GM21737 (cell line): Measurements from ENCODE around the gene ABCB11.
"Not testable (repeated sequence)": the region's sequence is repeated elsewhere in the genome, so short reads cannot be mapped to it uniquely, and the experiment has no call there.

Source experiments
- ATAC-seq: cut with Tn5 transposase; IDR thresholded peaks from one replicate; pipeline ENCODE4 v1.9.1; 2021; ENCODE audit warnings: mild to moderate bottlenecking, moderate library complexity; ENCODE audit not compliant: unreplicated experiment

The ABCB11 gene

GRCh38 chr2:168939918-168940317 is 91.2 kb downstream of the ABCB11 start:
- no peak for ATAC-seq

- no peak for ATAC-seq
Measured at GRCh38 chr2:168939061-168939460, 92.1 kb downstream of the ABCB11 start.

GRCh38 chr2:168935810-168936581 is 95.1 kb downstream of the ABCB11 start:
- ATAC-seq = no peak

- no peak for ATAC-seq
Measured at GRCh38 chr2:168934826-168935225, 96.3 kb downstream of the ABCB11 start.

GRCh38 chr2:168932174-168932573 is 99.0 kb downstream of the ABCB11 start:
- not testable (repeated sequence) for ATAC-seq

GRCh38 chr2:168930242-168930641 is 100.9 kb downstream of the ABCB11 start:
- no peak for ATAC-seq

GRCh38 chr2:168929031-168929430 is 102.1 kb downstream of the ABCB11 start:
- no peak for ATAC-seq

- no peak for ATAC-seq
Measured at GRCh38 chr2:168928113-168928831, 102.9 kb downstream of the ABCB11 start.

GRCh38 chr2:168926621-168927386 is 104.3 kb downstream of the ABCB11 start:
- ATAC-seq = no peak

GRCh38 chr2:168920504-168921157 is 110.5 kb downstream of the ABCB11 start:
- ATAC-seq = no peak

GRCh38 chr2:168916331-168916675 is 114.8 kb downstream of the ABCB11 start:
- ATAC-seq = no peak

GRCh38 chr2:168915441-168916330 is 115.4 kb downstream of the ABCB11 start:
- no peak for ATAC-seq

- ATAC-seq = no peak
Measured at GRCh38 chr2:168913495-168913894, 117.6 kb downstream of the ABCB11 start.

GRCh38 chr2:168912901-168913369 is 118.2 kb downstream of the ABCB11 start:
- ATAC-seq = no peak

GRCh38 chr2:168912466-168912865 is 118.7 kb downstream of the ABCB11 start:
- ATAC-seq = no peak

GRCh38 chr2:168910330-168910729 is 120.8 kb downstream of the ABCB11 start:
- no peak for ATAC-seq

GRCh38 chr2:168907940-168908662 is 123.0 kb downstream of the ABCB11 start:
- ATAC-seq = no peak

GRCh38 chr2:168904358-168904757 is 126.8 kb downstream of the ABCB11 start:
- ATAC-seq = no peak

- ATAC-seq = no peak
Measured at GRCh38 chr2:168903888-168904287, 127.2 kb downstream of the ABCB11 start.
